ENCODE data around the gene FGF19. TPM values are rescaled to one million over a fixed set of nuclear protein-coding genes. Genes with fewer than 3 reads are reported as not detected.
A peak's percentile ranks its signal among the peaks of the same experiment; 100 is the strongest.

The FGF19 gene
- polyA plus RNA-seq, 1 experiment = not detected

- H3K4me3 ChIP-seq (ENCODE audit: low read depth, low read length) = no peak overlapping the region
- ChIA-PET POLR2A (no interaction called here), CTCF (interaction anchor here (0.8 to 4.7 kb wide), 8 partner anchors 42 to 509 kb away, joined by 3 to 29 read pairs (median 6); no protein-coding TSS in a partner anchor)
- no peaks in the 10 kb centered on the region for H3K36me3 ChIP-seq (ENCODE audit: control insufficient read depth, insufficient read depth, low read length)
- TF ChIP-seq CTCF (IDR thresholded peaks at IDR 0.05; ENCODE audit: insufficient read depth, low read depth, low read length) = no peak
- DNase-seq (ENCODE audit: low read depth) = no peak
- H3K27me3 ChIP-seq (ENCODE audit: control insufficient read depth, insufficient read depth, low read length) = peaks cover 2% of the 10 kb centered on the region; the same call in 1 of the 2 replicates
Observed at GRCh38 chr11:69686856-69687255, 17.0 kb downstream of the FGF19 start.

- TF ChIP-seq CTCF (IDR thresholded peaks at IDR 0.05; ENCODE audit: insufficient read depth, low read depth, low read length) = no peak
- ChIA-PET CTCF (interaction anchor here (0.8 to 4.7 kb wide), 9 partner anchors 42 to 509 kb away, joined by 3 to 29 read pairs (median 6); no protein-coding TSS in a partner anchor), POLR2A (no interaction called here)
- Histone ChIP-seq H3K27me3 (ENCODE audit: control insufficient read depth, insufficient read depth, low read length) (peaks cover 2% of the 10 kb centered on the region; the same call in 1 of the 2 replicates), H3K4me3 (ENCODE audit: low read depth, low read length) (no peak overlapping the region), H3K36me3 (ENCODE audit: control insufficient read depth, insufficient read depth, low read length) (no peaks in the 10 kb centered on the region)
- no peak for DNase-seq (ENCODE audit: low read depth)
Observed at GRCh38 chr11:69686452-69686851, 17.4 kb downstream of the FGF19 start.

GRCh38 chr11:69685348-69685747, 18.5 kb downstream of the FGF19 start:
- DNase-seq (ENCODE audit: low read depth) = no peak
- TF ChIP-seq CTCF (IDR thresholded peaks at IDR 0.05; ENCODE audit: insufficient read depth, low read depth, low read length) = no peak
- Histone ChIP-seq H3K27me3 (ENCODE audit: control insufficient read depth, insufficient read depth, low read length) (no peaks in the 10 kb centered on the region), H3K36me3 (ENCODE audit: control insufficient read depth, insufficient read depth, low read length) (no peaks in the 10 kb centered on the region), H3K4me3 (ENCODE audit: low read depth, low read length) (no peak overlapping the region)
- CTCF ChIA-PET = interaction anchor here (0.6 to 4.7 kb wide), 13 partner anchors 9 to 586 kb away, joined by 3 to 29 read pairs (median 4); no protein-coding TSS in a partner anchor
- POLR2A ChIA-PET = no interaction called here

- no peak for TF ChIP-seq CTCF (IDR thresholded peaks at IDR 0.05; ENCODE audit: insufficient read depth, low read depth, low read length)
- DNase-seq (ENCODE audit: low read depth) = no peak
- Histone ChIP-seq H3K4me3 (ENCODE audit: low read depth, low read length) (no peak overlapping the region), H3K36me3 (ENCODE audit: control insufficient read depth, insufficient read depth, low read length) (no peaks in the 10 kb centered on the region), H3K27me3 (ENCODE audit: control insufficient read depth, insufficient read depth, low read length) (no peaks in the 10 kb centered on the region)
- POLR2A ChIA-PET = no interaction called here
- CTCF ChIA-PET = interaction anchor here (0.9 to 4.7 kb wide), 5 partner anchors 116 to 511 kb away, joined by 4 to 29 read pairs (median 5); no protein-coding TSS in a partner anchor
Observed at GRCh38 chr11:69684651-69685050, 19.2 kb downstream of the FGF19 start.

GRCh38 chr11:69683764-69684333, 20.0 kb downstream of the FGF19 start:
- H3K27me3 ChIP-seq (ENCODE audit: control insufficient read depth, insufficient read depth, low read length) = no peaks in the 10 kb centered on the region
- POLR2A ChIA-PET = interaction anchor here (0.6 kb wide), 1 partner anchor 12 kb away, joined by 5 read pairs; no protein-coding TSS in a partner anchor
- no peaks in the 10 kb centered on the region for H3K36me3 ChIP-seq (ENCODE audit: control insufficient read depth, insufficient read depth, low read length)
- CTCF ChIA-PET = interaction anchor here (0.9 to 4.7 kb wide), 7 partner anchors 45 to 584 kb away, joined by 3 to 29 read pairs (median 4); no protein-coding TSS in a partner anchor
- no peak for DNase-seq (ENCODE audit: low read depth)
- H3K4me3 ChIP-seq (ENCODE audit: low read depth, low read length) = no peak overlapping the region
- TF ChIP-seq CTCF (IDR thresholded peaks at IDR 0.05; ENCODE audit: insufficient read depth, low read depth, low read length) = peak; percentile 40
